Measurements from ENCODE around the gene HSPA5.
"Not testable (repeated sequence)": the region's sequence is repeated elsewhere in the genome, so short reads cannot be mapped to it uniquely, and the experiment has no call there.

Gene HSPA5

GRCh38 chr9:125241863-125242739 lies 958 bp upstream of the HSPA5 start:
- no peak for DNase-seq

- DNase-seq: no peak
Observed at GRCh38 chr9:125240649-125240999, 519 bp downstream of the HSPA5 start.

- DNase-seq: no peak
Observed at GRCh38 chr9:125239631-125240597, 1.2 kb downstream of the HSPA5 start.

- DNase-seq: no peak
Observed at GRCh38 chr9:125238915-125239446, 2.2 kb downstream of the HSPA5 start.

GRCh38 chr9:125238127-125238914 lies 2.8 kb downstream of the HSPA5 start:
- no peak for DNase-seq

- not testable (repeated sequence) for DNase-seq
Observed at GRCh38 chr9:125236520-125237159, 4.5 kb downstream of the HSPA5 start.

GRCh38 chr9:125235804-125236519 lies 5.2 kb downstream of the HSPA5 start:
- DNase-seq: no peak

- DNase-seq: not testable (repeated sequence)
Observed at GRCh38 chr9:125234099-125234498, 7.0 kb downstream of the HSPA5 start.

- no peak for DNase-seq
Observed at GRCh38 chr9:125233678-125234077, 7.5 kb downstream of the HSPA5 start.

GRCh38 chr9:125227761-125228160 lies 13.4 kb downstream of the HSPA5 start:
- peak; percentile 3 for DNase-seq

GRCh38 chr9:125224858-125225257 lies 16.3 kb downstream of the HSPA5 start:
- not testable (repeated sequence) for DNase-seq

- DNase-seq: no peak
Observed at GRCh38 chr9:125218621-125219020, 22.5 kb downstream of the HSPA5 start.

GRCh38 chr9:125214186-125214585 lies 27.0 kb downstream of the HSPA5 start:
- no peak for DNase-seq

- no peak for DNase-seq
Observed at GRCh38 chr9:125204477-125204876, 36.7 kb downstream of the HSPA5 start.

GRCh38 chr9:125202846-125203618 lies 38.1 kb downstream of the HSPA5 start:
- DNase-seq: no peak

GRCh38 chr9:125200216-125201047 lies 40.7 kb downstream of the HSPA5 start, which contains the start of gene RABEPK:
TSS of gene RABEPK (plus strand) at chr9:125200542. CDS start at chr9:125203014, 2,472 bp downstream.
- peak; percentile 95 for DNase-seq

GRCh38 chr9:125195591-125195990 lies 45.6 kb downstream of the HSPA5 start:
- not testable (repeated sequence) for DNase-seq

GRCh38 chr9:125194466-125194865 lies 46.7 kb downstream of the HSPA5 start:
- DNase-seq: not testable (repeated sequence)

GRCh38 chr9:125190361-125190801 lies 50.8 kb downstream of the HSPA5 start:
- DNase-seq: no peak
